Measurements from ENCODE around the gene FANCB. TPM values are rescaled to one million over a fixed set of nuclear protein-coding genes. Genes with fewer than 3 reads are reported as not detected.

Gene FANCB
- total RNA-seq, 1 experiment from 2014 or later, result 11.3 TPM

DNA sequence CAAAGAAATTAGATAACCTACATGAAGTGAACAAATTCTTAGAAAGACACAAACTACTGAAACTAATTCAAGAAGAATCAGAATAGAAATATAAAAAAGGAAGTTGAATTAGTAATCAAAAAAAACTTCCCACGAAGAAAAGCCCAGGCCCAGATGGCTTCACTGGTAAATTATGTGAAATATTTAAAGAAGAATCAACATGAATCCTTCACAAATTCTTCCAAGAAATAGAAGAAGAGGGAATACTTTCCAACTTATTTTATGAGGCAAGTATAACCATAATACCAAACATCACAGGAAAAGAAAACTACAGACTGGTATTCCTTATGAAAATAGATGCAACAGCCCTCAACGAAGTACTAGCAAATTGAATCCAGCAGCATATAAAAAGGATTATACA, 31.0 kb upstream of the FANCB start:
- no peaks in the 10 kb centered on the region for H3K9me3 ChIP-seq (ENCODE audit: control insufficient read depth in 1 of 2, insufficient read depth in 1 of 2, low read depth in 1 of 2, low read length in 2 of 2)
- peaks cover 3 to 8% of the 10 kb centered on the region in 2 experiments; a peak in 3 of 4 replicates for H3K4me1 ChIP-seq (ENCODE audit: control insufficient read depth in 1 of 2, insufficient read depth in 2 of 2, low read length in 2 of 2)
- H3K79me2 ChIP-seq (ENCODE audit: insufficient read depth, low read length), result no peaks in the 10 kb centered on the region; the same call in 1 of the 2 replicates
- ChIA-PET CTCF (no interaction called here), RAD21 (ENCODE audit: low non-redundant PET in 1 of 2, low total read pairs in 2 of 2, uncharacterized antibody in 2 of 2, unreplicated experiment in 2 of 2) (no interaction called here), POLR2A (no interaction called here)
- no peak for DNase-seq (ENCODE audit: low read depth, low spot score)
- intact Hi-C loops (cut with micrococcal nuclease), result no loop called here
- H2AFZ ChIP-seq (ENCODE audit: low read depth, low read length, poor library complexity, severe bottlenecking), result no peak overlapping the region
- H4K20me1 ChIP-seq (ENCODE audit: insufficient read depth), result no peaks in the 10 kb centered on the region
- no peak overlapping the region for H3K9ac ChIP-seq (ENCODE audit: low read length)
- ATAC-seq, result no peak
- no peak overlapping the region for H3K4me2 ChIP-seq (ENCODE audit: low read length)
- no peaks in the 10 kb centered on the region for H3K27me3 ChIP-seq (ENCODE audit: insufficient read depth, low read length)
- BruUV-seq (replicated peaks), result no TSS peak
- no peak for TF ChIP-seq TCF7L2 (IDR thresholded peaks at IDR 0.05; ENCODE audit: borderline replicate concordance, extremely low read depth, insufficient read depth, insufficient read length)
- no peak overlapping the region for H3K4me3 ChIP-seq (replicated peaks in 1 of 2; ENCODE audit: low read depth in 1 of 2, low read length in 2 of 2)
- H3K27ac ChIP-seq (ENCODE audit: low read depth, low read length), result no peak overlapping the region
- H3K9me2 ChIP-seq (ENCODE audit: insufficient read depth), result no peaks in the 10 kb centered on the region
- no peaks in the 10 kb centered on the region for H3K36me3 ChIP-seq (ENCODE audit: control insufficient read depth in 1 of 2, insufficient read depth in 2 of 2, low read length in 2 of 2)

DNA sequence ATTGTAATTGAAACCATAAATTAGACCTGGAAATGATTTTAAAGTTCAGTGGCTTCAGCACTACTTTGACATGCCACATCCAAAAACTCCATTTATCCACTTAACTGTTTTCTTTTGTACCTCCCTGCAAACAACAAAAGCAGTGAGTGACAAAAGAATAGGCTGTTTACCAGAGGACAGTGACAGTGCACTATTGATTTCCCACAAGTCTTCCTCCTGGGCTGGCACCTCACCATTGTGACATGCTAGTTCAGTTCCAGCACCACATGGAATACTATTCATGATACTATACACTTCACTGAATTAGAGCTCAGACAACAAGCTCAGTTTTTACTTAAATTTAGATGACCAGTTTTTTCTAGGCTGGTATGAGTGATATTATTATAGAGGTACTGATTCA, 29.7 kb upstream of the FANCB start:
- ATAC-seq (no peak), DNase-seq (ENCODE audit: low read depth, low spot score) (no peak)
- Histone ChIP-seq H3K36me3 (ENCODE audit: control insufficient read depth in 1 of 2, insufficient read depth in 2 of 2, low read length in 2 of 2) (no peaks in the 10 kb centered on the region), H4K20me1 (ENCODE audit: insufficient read depth) (no peaks in the 10 kb centered on the region), H3K9me2 (ENCODE audit: insufficient read depth) (no peaks in the 10 kb centered on the region), H3K4me3 (replicated peaks in 1 of 2; ENCODE audit: low read depth in 1 of 2, low read length in 2 of 2) (no peak overlapping the region), H3K4me1 (ENCODE audit: control insufficient read depth in 1 of 2, insufficient read depth in 2 of 2, low read length in 2 of 2) (peaks cover 3 to 8% of the 10 kb centered on the region in 2 experiments; a peak in 3 of 4 replicates), H3K4me2 (ENCODE audit: low read length) (no peak overlapping the region), H2AFZ (ENCODE audit: low read depth, low read length, poor library complexity, severe bottlenecking) (no peak overlapping the region), H3K9me3 (ENCODE audit: control insufficient read depth in 1 of 2, insufficient read depth in 1 of 2, low read depth in 1 of 2, low read length in 2 of 2) (no peaks in the 10 kb centered on the region), H3K79me2 (ENCODE audit: insufficient read depth, low read length) (no peaks in the 10 kb centered on the region; the same call in 1 of the 2 replicates), H3K27me3 (ENCODE audit: insufficient read depth, low read length) (no peaks in the 10 kb centered on the region), H3K27ac (ENCODE audit: low read depth, low read length) (no peak overlapping the region), H3K9ac (ENCODE audit: low read length) (no peak overlapping the region)
- BruUV-seq (replicated peaks), result no TSS peak
- intact Hi-C loops (cut with micrococcal nuclease), result no loop called here
- ChIA-PET CTCF (no interaction called here), RAD21 (ENCODE audit: low non-redundant PET in 1 of 2, low total read pairs in 2 of 2, uncharacterized antibody in 2 of 2, unreplicated experiment in 2 of 2) (no interaction called here), POLR2A (no interaction called here)
- TF ChIP-seq ZNF274 (IDR thresholded peaks at IDR 0.05; ENCODE audit: low read depth, low read length), result no peak
- TF ChIP-seq, protein P1, sequence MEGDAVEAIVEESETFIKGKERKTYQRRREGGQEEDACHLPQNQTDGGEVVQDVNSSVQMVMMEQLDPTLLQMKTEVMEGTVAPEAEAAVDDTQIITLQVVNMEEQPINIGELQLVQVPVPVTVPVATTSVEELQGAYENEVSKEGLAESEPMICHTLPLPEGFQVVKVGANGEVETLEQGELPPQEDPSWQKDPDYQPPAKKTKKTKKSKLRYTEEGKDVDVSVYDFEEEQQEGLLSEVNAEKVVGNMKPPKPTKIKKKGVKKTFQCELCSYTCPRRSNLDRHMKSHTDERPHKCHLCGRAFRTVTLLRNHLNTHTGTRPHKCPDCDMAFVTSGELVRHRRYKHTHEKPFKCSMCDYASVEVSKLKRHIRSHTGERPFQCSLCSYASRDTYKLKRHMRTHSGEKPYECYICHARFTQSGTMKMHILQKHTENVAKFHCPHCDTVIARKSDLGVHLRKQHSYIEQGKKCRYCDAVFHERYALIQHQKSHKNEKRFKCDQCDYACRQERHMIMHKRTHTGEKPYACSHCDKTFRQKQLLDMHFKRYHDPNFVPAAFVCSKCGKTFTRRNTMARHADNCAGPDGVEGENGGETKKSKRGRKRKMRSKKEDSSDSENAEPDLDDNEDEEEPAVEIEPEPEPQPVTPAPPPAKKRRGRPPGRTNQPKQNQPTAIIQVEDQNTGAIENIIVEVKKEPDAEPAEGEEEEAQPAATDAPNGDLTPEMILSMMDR (IDR thresholded peaks at IDR 0.05 in 2 of 3, conservative IDR thresholded peaks at IDR 0.05 in 1 of 3; ENCODE audit: borderline replicate concordance in 1 of 3, insufficient read depth in 1 of 3, low read depth in 2 of 3, low read length in 2 of 3), result no peak
- no peak for TF ChIP-seq ELF1 (IDR thresholded peaks at IDR 0.05; ENCODE audit: borderline replicate concordance, low read depth)
- TF ChIP-seq, protein P2, sequence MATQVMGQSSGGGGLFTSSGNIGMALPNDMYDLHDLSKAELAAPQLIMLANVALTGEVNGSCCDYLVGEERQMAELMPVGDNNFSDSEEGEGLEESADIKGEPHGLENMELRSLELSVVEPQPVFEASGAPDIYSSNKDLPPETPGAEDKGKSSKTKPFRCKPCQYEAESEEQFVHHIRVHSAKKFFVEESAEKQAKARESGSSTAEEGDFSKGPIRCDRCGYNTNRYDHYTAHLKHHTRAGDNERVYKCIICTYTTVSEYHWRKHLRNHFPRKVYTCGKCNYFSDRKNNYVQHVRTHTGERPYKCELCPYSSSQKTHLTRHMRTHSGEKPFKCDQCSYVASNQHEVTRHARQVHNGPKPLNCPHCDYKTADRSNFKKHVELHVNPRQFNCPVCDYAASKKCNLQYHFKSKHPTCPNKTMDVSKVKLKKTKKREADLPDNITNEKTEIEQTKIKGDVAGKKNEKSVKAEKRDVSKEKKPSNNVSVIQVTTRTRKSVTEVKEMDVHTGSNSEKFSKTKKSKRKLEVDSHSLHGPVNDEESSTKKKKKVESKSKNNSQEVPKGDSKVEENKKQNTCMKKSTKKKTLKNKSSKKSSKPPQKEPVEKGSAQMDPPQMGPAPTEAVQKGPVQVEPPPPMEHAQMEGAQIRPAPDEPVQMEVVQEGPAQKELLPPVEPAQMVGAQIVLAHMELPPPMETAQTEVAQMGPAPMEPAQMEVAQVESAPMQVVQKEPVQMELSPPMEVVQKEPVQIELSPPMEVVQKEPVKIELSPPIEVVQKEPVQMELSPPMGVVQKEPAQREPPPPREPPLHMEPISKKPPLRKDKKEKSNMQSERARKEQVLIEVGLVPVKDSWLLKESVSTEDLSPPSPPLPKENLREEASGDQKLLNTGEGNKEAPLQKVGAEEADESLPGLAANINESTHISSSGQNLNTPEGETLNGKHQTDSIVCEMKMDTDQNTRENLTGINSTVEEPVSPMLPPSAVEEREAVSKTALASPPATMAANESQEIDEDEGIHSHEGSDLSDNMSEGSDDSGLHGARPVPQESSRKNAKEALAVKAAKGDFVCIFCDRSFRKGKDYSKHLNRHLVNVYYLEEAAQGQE (IDR thresholded peaks at IDR 0.05; ENCODE audit: low read depth), result no peak
- TF ChIP-seq RAD21 (IDR thresholded peaks at IDR 0.05; ENCODE audit: low read depth), result no peak
- TF ChIP-seq, protein P3, sequence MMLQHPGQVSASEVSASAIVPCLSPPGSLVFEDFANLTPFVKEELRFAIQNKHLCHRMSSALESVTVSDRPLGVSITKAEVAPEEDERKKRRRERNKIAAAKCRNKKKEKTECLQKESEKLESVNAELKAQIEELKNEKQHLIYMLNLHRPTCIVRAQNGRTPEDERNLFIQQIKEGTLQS (IDR thresholded peaks at IDR 0.05), result no peak
- no peak for TF ChIP-seq POLR2AphosphoS5 (IDR thresholded peaks at IDR 0.05; ENCODE audit: low read depth, low read length)
- TF ChIP-seq CBX3 (IDR thresholded peaks at IDR 0.05; ENCODE audit: low read depth), result no peak
- TF ChIP-seq, protein P4, sequence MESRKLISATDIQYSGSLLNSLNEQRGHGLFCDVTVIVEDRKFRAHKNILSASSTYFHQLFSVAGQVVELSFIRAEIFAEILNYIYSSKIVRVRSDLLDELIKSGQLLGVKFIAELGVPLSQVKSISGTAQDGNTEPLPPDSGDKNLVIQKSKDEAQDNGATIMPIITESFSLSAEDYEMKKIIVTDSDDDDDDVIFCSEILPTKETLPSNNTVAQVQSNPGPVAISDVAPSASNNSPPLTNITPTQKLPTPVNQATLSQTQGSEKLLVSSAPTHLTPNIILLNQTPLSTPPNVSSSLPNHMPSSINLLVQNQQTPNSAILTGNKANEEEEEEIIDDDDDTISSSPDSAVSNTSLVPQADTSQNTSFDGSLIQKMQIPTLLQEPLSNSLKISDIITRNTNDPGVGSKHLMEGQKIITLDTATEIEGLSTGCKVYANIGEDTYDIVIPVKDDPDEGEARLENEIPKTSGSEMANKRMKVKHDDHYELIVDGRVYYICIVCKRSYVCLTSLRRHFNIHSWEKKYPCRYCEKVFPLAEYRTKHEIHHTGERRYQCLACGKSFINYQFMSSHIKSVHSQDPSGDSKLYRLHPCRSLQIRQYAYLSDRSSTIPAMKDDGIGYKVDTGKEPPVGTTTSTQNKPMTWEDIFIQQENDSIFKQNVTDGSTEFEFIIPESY (IDR thresholded peaks at IDR 0.05; ENCODE audit: extremely low read depth, insufficient replicate concordance, low read length), result no peak
- TF ChIP-seq, protein P5, sequence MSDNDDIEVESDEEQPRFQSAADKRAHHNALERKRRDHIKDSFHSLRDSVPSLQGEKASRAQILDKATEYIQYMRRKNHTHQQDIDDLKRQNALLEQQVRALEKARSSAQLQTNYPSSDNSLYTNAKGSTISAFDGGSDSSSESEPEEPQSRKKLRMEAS (IDR thresholded peaks at IDR 0.05), result no peak
- no peak for TF ChIP-seq SRF (IDR thresholded peaks at IDR 0.05; ENCODE audit: low read depth)
